ENCODE results near the gene TRUB2.

TRUB2 gene

GRCh38 chr9:128275198-128276007 is 46.8 kb downstream of the TRUB2 start, which contains the start of gene GOLGA2:
TSS of gene GOLGA2 (minus strand) at chr9:128276007. CDS start at chr9:128275976, 31 bp downstream.
- Mint-ChIP-seq H3K36me3 (no peaks in the 10 kb centered on the region), H3K27ac (peak within 1 kb of the TSS; percentile 93), H3K4me3 (peak within 1 kb of the TSS; percentile 95), H3K9me3 (ENCODE audit: low read depth) (no peaks in the 10 kb centered on the region), H3K4me1 (ENCODE audit: low read depth) (peaks cover 35% of the 10 kb centered on the region), H3K27me3 (no peaks in the 10 kb centered on the region)

DNA sequence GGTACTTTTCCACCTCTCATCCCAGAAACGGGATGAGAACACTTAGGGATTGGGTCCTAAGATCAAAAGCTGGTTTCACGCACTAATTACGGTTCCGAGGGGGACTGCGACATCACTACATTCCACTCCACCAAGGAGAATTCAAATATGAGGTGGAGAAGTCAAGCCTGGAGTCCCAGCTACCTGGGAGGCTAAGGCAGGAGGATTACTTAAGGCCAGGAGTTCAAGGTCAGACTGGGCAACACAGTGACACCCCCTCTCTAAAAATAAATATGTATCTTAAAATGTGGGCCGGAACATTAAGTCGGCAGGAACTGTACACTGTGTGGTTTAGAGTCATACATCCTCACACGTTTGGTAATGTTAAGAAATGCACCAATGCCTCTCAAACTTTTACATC is 48.0 kb downstream of the TRUB2 start:
- H3K36me3 Mint-ChIP-seq: no peaks in the 10 kb centered on the region
- no peak overlapping the region for H3K27ac Mint-ChIP-seq
- H3K4me3 Mint-ChIP-seq: peak overlapping the region; percentile 95
- no peaks in the 10 kb centered on the region for H3K9me3 Mint-ChIP-seq (ENCODE audit: low read depth)
- no peaks in the 10 kb centered on the region for H3K27me3 Mint-ChIP-seq
- H3K4me1 Mint-ChIP-seq (ENCODE audit: low read depth): peaks cover 27% of the 10 kb centered on the region

DNA sequence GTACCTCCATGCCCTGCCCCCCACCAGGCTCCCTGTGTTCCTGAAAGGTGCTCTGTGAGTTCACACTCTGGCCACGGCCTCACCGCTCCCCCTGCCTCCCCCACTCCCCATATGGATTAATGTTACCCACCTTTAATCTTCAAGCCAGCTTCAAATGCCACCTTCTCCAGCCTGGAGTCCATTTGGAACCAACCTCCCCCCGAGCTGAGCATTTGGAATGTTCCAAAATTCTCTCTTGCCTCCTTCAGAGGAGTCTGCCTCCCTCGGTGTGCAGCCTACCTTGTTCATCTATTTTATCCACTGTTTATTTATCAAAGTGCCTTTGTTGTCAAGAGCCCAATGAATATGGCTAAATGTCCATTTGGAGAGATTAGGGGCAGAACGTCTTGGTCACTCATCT is 50.7 kb downstream of the TRUB2 start:
- Mint-ChIP-seq H3K4me1 (ENCODE audit: low read depth) (peaks cover 13% of the 10 kb centered on the region), H3K27ac (no peak overlapping the region)

DNA sequence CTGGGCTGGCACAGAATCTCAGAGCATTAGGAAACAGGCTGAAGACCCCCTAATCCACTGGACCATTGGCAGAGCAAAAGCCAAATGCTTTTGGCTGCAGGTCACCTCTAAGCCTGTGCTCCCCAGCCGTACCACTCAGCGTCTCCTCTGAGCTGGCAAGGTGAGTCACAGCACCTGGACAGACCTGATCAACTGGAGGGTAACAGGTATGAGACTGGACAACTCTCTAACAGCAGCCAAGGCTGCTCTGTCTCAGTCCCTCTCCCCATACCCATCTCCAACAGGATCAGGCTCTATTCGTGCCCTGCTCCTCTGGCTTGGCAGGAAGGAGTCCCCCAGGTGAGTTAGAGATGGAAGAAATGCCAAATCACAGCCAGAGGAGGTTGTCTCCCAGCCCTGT is 51.1 kb downstream of the TRUB2 start:
- Mint-ChIP-seq H3K27me3 (no peaks in the 10 kb centered on the region), H3K9me3 (ENCODE audit: low read depth) (no peaks in the 10 kb centered on the region), H3K4me1 (ENCODE audit: low read depth) (peaks cover 9% of the 10 kb centered on the region), H3K4me3 (no peak overlapping the region), H3K36me3 (no peaks in the 10 kb centered on the region), H3K27ac (no peak overlapping the region)

More for the DNA sequence above, 50.7 kb downstream of the TRUB2 start:
- no peaks in the 10 kb centered on the region for H3K9me3 Mint-ChIP-seq (ENCODE audit: low read depth)
- H3K4me3 Mint-ChIP-seq: no peak overlapping the region
- no peaks in the 10 kb centered on the region for H3K27me3 Mint-ChIP-seq
- H3K36me3 Mint-ChIP-seq: no peaks in the 10 kb centered on the region

GRCh38 chr9:128266868-128267590 is 55.2 kb downstream of the TRUB2 start:
- no peaks in the 10 kb centered on the region for H3K36me3 Mint-ChIP-seq
- H3K9me3 Mint-ChIP-seq (ENCODE audit: low read depth): no peaks in the 10 kb centered on the region
- H3K4me1 Mint-ChIP-seq (ENCODE audit: low read depth): no peaks in the 10 kb centered on the region

DNA sequence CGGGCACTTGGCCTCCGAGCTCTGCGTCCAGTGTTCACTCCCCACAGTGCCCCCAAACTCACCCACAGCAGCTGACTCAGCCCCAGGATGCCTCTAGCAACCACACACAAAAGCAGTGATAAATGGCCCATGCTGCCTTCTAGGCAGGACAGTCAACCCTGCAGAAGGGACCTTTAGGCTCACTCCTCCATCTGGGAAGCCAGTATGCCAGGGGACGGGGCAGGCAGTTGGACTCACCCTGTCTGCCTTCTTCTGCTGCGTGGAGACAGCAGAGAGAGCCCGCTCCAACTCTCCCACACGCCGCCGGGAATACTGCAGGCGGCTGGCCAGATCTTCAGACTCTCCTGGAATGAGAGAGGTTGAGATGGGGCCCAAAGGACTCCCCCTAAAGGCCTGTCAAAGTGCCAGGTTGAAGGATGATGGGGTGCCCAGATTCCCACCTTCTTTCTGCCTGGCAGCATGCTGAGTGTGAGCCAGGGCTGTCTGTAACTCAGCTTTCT is 56.8 kb downstream of the TRUB2 start:
- H3K4me1 Mint-ChIP-seq (ENCODE audit: low read depth): no peaks in the 10 kb centered on the region
- no peaks in the 10 kb centered on the region for H3K27me3 Mint-ChIP-seq
- no peaks in the 10 kb centered on the region for H3K9me3 Mint-ChIP-seq (ENCODE audit: low read depth)
- H3K27ac Mint-ChIP-seq: no peak overlapping the region
- no peak overlapping the region for H3K4me3 Mint-ChIP-seq
- peaks cover 8% of the 10 kb centered on the region for H3K36me3 Mint-ChIP-seq

More at GRCh38 chr9:128266868-128267590, 55.2 kb downstream of the TRUB2 start:
- H3K27ac Mint-ChIP-seq: no peak overlapping the region
- H3K4me3 Mint-ChIP-seq: no peak overlapping the region
- H3K27me3 Mint-ChIP-seq: no peaks in the 10 kb centered on the region

DNA sequence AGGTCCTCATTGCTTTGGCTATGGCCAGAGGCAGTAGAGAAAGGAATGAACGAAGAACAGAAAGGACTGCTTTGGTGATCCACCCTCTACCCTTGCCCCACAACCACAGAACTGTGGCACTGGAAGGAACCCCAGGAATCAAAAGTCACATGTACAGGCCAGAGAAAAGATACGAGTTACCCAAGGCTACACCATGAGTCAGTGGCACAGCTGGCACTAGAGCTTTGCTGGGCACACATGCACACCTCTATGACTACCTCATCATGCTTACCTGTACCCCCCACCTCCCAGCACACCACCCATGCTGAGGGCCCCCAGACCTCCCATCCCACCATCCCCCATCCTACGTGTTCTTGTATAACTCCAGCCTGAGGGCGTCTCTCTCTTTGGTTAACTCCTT is 59.6 kb downstream of the TRUB2 start:
- H3K27ac Mint-ChIP-seq: no peak overlapping the region
- no peak overlapping the region for H3K4me3 Mint-ChIP-seq
- H3K36me3 Mint-ChIP-seq: peaks cover 8% of the 10 kb centered on the region

DNA sequence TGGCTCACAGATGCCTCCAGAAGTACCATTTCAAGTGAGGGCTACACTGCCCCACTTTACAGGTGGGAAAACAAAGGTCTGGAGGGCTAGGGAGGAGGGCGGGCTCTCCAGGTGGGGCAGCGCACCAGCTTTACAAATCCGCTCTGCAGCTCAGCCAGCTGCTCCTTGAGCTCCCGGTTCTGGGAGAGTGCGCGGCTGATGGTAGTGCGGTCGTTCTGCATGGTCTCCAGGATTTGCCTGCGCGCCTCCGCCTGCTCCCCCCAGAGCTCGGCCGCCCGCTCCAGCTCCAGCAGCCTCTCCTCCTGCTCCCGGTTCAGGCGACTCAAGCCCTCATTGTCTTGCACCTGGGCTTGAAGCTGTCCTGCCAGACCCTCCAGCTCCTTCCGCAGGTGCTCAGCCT is 61.9 kb downstream of the TRUB2 start:
- H3K27ac Mint-ChIP-seq: no peak overlapping the region
- H3K4me3 Mint-ChIP-seq: no peak overlapping the region
- H3K36me3 Mint-ChIP-seq: peaks cover 11% of the 10 kb centered on the region

More for the DNA sequence above, 59.6 kb downstream of the TRUB2 start:
- H3K9me3 Mint-ChIP-seq (ENCODE audit: low read depth): no peaks in the 10 kb centered on the region
- no peaks in the 10 kb centered on the region for H3K27me3 Mint-ChIP-seq
- no peaks in the 10 kb centered on the region for H3K4me1 Mint-ChIP-seq (ENCODE audit: low read depth)

DNA sequence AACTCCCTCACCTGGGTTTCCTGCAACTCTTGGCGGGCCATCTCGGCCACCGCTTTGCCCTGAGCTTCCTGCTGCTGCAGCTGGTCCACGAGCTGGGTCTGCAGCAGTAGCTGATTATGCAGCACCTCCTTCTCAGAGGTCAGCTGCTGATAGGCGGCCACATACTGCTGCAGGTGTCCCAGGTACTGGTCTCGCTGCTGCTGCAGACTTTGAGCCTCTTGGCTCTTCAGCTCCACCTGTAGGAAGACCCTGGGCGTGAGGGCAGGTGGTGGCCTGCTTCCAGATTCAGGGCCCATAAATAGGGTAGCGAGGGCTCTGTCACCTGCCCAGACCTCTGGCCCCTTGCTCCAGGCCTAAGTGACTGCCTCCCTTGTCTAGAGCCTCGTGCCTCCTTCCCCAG is 63.1 kb downstream of the TRUB2 start:
- H3K27ac Mint-ChIP-seq: no peak overlapping the region
- H3K9me3 Mint-ChIP-seq (ENCODE audit: low read depth): no peaks in the 10 kb centered on the region
- H3K4me3 Mint-ChIP-seq: no peak overlapping the region
- H3K27me3 Mint-ChIP-seq: no peaks in the 10 kb centered on the region
- peaks cover 11% of the 10 kb centered on the region for H3K36me3 Mint-ChIP-seq
- H3K4me1 Mint-ChIP-seq (ENCODE audit: low read depth): no peaks in the 10 kb centered on the region

More for the DNA sequence above, 61.9 kb downstream of the TRUB2 start:
- H3K9me3 Mint-ChIP-seq (ENCODE audit: low read depth): no peaks in the 10 kb centered on the region
- H3K27me3 Mint-ChIP-seq: no peaks in the 10 kb centered on the region
- no peaks in the 10 kb centered on the region for H3K4me1 Mint-ChIP-seq (ENCODE audit: low read depth)

DNA sequence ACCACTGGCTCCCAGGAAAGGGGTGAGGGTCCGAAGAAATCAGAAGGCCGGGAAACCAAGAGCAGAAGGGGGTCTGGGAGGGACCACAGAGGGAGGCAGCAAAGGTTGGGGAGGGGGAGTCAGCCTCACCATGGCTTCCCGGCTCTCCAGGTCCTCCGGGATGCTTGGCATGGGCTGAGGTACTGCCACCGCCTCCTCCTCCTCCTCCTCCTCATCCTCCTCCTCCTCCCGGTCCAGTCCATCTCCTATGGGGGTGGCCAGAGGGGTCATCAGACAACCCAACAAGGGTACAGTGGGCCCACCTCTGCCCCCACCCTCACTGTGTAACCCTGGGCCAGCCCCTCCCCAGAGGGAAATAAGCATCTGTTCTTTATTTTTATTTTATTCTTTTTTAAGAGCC is 63.9 kb downstream of the TRUB2 start:
- Mint-ChIP-seq H3K9me3 (ENCODE audit: low read depth) (no peaks in the 10 kb centered on the region), H3K36me3 (peaks cover 11% of the 10 kb centered on the region), H3K27me3 (no peaks in the 10 kb centered on the region), H3K27ac (no peak overlapping the region), H3K4me1 (ENCODE audit: low read depth) (no peaks in the 10 kb centered on the region), H3K4me3 (no peak overlapping the region)

DNA sequence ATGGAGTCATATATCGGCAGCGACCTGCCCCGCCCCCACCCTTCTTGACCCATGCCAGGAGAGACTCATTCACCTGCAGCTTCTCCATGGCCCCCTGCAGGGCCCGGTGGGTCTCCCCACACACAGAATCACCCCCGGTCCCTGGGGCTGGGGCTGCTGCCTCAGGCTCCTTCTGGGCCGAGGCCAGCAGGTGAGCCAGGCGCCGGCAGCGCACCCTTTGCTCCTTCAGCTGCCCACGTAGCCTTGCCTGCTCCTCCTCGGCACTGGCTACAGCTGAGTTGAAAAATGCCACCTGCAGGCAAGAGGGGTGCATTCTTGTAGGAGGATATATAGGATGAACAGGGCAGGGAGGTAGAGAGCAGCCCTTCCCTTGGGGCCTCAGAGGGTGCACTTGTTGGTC is 64.3 kb downstream of the TRUB2 start:
- Mint-ChIP-seq H3K4me3 (no peak overlapping the region), H3K4me1 (ENCODE audit: low read depth) (no peaks in the 10 kb centered on the region), H3K27ac (no peak overlapping the region), H3K9me3 (ENCODE audit: low read depth) (no peaks in the 10 kb centered on the region), H3K36me3 (peaks cover 11% of the 10 kb centered on the region), H3K27me3 (no peaks in the 10 kb centered on the region)

- Mint-ChIP-seq H3K36me3 (peaks cover 11% of the 10 kb centered on the region), H3K4me1 (ENCODE audit: low read depth) (no peaks in the 10 kb centered on the region), H3K27ac (no peak overlapping the region), H3K9me3 (ENCODE audit: low read depth) (no peaks in the 10 kb centered on the region), H3K27me3 (no peaks in the 10 kb centered on the region), H3K4me3 (no peak overlapping the region)
Observed at GRCh38 chr9:128257086-128257825, 65.0 kb downstream of the TRUB2 start.
